ENCODE data around the gene ITIH4.
"Not testable (repeated sequence)": the region's sequence is repeated elsewhere in the genome, so short reads cannot be mapped to it uniquely, and the experiment has no call there.

ITIH4 gene

GRCh38 chr3:52779837-52780585 is 50.5 kb downstream of the ITIH4 start:
- no peak for DNase-seq

DNA sequence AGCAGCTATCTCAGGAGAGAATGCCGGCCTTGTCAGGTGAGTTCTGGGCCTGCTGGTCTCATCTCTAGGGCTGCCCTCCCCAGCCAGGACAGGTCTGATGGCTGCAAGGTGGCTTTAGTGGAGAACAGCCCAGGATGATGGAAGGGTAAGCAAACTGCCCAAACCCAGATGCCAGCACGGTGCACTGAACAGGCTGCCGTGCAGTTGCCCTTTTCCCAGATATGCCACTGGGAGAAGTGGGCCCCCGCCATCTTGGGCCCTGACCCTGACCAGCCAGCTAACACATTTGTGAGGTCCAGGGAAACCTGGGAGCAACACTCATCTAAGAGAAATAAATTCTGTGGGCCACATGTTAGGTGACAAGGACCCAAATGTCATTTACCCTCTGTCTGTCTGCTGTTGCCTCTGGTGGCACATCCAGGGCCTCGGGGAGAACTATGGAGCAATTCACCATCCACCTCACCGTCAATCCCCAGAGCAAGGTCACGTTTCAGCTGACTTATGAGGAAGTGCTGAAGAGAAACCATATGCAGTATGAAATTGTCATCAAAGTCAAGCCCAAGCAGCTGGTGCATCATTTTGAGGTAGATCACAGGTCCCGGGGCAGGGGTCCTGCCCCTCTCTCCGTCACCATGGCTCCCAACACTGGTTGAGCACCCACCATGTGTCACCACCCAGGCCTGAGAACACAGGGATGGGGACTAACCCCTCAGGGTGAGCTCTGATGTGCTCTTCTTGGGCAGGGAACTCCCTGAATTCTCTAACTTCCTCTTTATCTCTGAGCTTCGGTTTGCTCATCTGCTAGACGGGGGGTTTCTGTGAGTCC is 51.2 kb downstream of the ITIH4 start:
- no peak for DNase-seq

- no peak for DNase-seq
These were observed 52.3 kb downstream of the ITIH4 start for GRCh38 chr3:52777959-52778805.

DNA sequence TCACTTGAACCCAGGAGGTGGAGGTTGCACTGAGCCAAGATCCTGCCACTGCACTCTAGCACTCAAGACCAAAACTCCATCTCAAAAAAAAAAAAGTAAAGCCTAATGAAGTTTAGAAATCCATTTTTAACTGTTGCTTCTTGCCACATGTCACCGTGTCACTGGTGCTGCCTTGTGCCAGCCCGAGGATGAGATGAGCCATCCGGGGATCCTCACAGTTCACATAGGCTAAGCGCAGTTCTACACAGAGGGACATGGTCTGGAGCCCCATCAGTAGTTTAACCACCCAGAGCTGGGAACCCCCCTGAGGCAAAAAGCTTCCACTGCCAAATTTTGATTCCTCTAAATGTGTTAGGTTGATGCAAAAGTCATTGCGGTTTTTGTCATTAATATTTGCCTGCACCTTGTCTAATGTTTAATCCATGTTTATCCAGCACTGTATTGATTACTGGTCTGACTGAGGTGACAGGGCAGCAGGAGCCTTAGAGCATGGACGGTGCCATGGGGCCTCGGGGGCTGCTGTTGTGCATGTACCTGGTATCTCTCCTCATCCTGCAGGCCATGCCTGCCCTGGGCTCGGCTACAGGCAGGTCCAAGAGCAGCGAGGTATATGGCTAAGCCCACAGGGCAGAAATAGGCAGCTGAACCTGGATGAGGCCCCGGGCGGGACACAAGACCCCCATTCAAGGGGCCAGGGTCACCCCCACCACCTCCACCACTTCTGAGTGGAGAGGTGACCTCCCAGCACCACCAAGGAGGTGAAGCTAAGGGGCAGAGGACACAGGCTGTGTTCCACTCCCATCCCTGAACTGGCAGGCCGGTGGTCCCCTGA is 53.1 kb downstream of the ITIH4 start, which contains the start of gene ITIH1:
ITIH1 (plus strand) TSS at position 473 of the 832 bp plus-strand sequence; CDS start at position 490, 17 bp downstream.
- no peak for DNase-seq

- not testable (repeated sequence) for DNase-seq
These were observed 54.0 kb downstream of the ITIH4 start for GRCh38 chr3:52776486-52776885.

- DNase-seq = no peak
These were observed 54.6 kb downstream of the ITIH4 start for GRCh38 chr3:52775877-52776276.

- DNase-seq = no peak
These were observed 55.3 kb downstream of the ITIH4 start for GRCh38 chr3:52774901-52775864.

DNA sequence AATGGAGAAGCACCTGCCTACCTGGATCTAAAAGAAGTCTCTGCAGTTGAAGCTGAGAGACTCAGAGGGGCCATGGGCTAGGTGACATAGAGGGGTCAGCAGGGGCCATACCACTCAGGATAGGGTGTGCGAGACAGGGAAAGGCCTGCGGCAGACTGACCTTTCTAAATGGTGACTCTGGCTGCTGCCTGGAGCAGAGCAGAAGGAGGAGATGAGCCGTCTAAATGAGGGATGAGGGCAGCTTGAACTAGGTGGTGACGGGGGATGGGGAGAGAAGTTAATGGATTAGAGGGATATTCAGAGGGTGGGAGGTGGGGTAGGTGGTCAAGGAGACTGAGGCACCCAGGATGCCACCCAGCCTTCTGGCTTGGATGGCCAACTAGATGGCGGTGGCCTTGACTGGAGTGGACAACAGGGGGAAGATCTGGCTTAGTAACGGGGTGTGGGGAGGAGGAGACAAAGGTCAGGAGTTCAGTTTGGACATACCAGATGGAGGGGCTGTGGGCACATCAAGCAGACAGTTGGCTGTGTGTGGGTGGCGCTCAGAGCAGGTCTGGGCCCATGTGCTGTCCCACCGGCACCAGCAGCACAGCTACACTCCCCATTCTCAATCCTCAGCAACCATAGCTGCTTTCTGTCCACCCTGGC is 56.3 kb downstream of the ITIH4 start:
- DNase-seq = no peak

DNA sequence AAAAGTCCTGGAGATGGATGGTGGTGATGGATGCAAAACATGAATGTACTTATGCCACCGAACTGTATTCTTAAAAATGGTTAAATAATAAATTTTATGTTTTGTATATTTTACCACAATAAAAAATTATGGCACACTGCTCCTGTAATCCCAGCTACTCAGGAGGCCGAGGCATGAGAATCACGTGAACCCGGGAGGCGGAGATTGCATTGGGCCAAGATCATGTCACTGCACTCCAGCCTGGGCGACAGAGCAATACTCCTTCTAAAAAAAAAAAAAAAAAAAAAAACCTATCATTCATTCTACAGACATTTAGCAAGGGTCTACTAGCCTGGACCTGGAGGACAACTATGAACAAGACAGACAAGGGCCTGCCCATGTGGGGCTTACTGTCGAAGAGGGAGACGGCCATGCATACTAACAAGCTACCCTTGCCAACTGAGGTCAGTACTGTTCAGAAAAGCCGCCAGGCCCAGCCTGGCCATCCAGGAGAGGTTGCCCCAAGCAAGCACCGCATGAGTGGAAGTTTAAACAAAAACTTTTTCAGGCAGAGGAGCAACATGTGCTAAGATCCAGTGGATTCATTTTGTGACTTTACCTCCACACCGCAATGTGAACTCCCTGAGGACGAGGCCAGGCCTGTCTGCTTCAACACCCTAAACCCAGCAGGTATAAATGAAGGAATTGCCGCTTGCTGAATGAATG is 57.0 kb downstream of the ITIH4 start:
- DNase-seq = no peak

DNA sequence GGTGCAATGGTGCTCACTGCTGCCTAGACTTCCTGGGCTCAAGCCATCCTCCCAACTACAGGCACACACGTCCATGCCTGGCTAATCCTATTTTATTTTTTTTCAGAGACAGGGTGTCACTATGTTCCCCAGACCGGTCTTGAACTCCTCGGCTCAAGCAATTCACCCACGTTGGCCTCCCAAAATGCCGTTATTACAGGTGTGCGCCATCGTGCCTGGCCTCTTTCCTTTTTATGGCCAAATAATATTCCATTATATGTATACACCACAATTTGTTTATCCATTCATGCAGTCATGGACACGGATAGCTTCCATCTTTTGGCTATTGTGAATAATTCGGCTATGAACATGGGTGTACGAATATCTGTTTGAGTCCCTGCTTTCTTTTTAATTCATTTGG is 58.8 kb downstream of the ITIH4 start:
- DNase-seq = no peak

DNA sequence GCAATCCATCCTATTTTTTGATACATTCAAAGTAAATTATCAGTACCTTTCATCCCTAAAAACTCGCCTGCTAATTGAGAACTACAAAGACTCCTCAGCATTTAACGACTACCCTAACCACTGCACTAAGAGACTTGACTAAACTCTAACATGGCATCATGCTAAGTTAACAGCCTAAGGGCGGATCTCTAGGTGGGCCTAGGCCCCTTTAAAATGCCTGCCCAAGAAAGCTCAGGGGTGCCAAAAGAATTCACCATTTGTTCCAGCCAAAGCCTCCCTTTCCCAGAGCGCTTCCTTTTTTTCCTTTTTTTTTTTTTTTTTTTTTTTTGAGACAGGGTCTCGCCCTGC is 59.2 kb downstream of the ITIH4 start:
- no peak for DNase-seq

DNA sequence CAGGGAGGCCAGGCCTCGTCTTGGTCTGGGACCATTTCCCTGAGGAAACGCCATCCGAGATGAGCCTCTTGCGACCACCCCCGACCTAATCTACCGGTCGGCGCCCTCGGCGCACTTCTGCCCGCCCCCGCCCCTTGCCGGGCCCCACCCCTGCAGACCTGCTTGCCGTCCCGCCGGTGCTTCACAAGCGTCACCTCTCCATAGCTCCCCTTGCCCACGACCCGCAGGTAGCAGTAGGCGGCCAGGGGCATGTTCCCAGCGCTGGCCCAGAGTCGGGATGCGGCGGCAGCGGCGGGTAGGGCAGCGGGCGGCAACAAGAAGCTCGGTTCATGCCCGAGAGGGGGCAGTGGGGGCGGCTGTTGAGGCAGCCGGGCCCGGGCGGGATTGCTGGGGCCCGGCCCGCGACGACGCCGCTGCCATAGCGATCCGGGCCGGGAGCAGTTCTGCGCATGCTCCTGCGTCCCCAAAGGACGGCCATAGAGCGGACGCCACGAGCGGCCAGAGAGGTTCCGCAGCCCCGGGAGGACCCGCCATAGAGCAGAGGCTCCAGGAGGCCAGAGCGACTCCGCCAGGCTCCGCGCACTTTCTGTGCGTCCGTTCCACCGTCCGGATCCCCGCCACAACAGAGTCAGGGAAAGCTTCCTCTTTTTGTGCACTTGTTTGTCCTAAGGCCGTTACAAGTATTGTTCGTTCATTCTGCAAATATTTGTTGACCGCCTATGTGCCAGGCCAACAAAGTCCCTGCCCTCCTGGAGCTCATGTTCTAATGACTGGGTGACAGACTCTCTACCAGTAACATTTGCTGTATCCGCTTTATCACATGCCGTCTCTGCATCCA is 59.8 kb downstream of the ITIH4 start, which contains the start of gene NEK4:
NEK4 (minus strand) TSS at position 445 of the 838 bp plus-strand sequence; CDS start at position 251, 194 bp downstream.
- peak; percentile 92 for DNase-seq

DNA sequence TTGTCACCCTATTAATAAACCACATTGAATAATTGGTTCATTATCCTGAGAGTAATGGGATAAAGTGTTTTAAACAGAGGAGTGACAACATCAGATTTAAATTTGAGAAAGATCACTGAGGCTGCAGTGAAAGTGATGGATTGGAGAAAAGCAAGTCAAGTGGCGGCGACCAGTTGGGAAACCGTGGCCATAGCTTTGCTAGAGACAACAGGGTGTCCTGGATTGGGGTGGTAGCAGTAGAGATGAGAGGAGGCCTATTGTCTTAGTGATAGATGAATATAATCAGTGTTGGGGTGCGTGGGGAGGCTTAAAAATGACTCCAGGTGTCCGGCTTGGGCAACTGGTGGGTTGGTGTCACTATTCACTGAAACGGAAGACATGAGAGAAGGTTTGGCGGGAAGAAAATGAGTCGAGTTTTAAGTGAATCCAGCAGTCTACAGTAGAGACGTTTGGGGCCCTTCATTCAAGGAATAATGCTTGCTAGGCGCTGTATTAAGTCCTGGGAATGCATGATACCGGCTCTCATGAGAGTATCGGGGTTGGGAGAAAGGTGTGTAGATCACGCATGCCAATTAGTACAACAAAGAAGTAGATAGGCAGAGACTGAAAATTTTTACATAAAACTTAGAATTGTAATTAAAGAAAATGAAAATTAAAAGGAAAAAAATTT is 60.6 kb downstream of the ITIH4 start:
- no peak for DNase-seq

- no peak for DNase-seq
These were observed 67.0 kb downstream of the ITIH4 start for GRCh38 chr3:52763466-52763865.
